ENCODE data around the gene ABCG5. TPM values are rescaled to one million over a fixed set of nuclear protein-coding genes. Genes with fewer than 3 reads are reported as not detected.

Gene ABCG5
- total RNA-seq, 2 donors from 2014 or later = not detected

GRCh38 chr2:43764086-43764705, 74.4 kb downstream of the ABCG5 start:
- H3K9me3 ChIP-seq = no peaks in the 10 kb centered on the region

GRCh38 chr2:43763091-43763490, 75.5 kb downstream of the ABCG5 start:
- Histone ChIP-seq H3K27me3 (no peaks in the 10 kb centered on the region), H3K27ac (no peak overlapping the region), H3K36me3 (no peaks in the 10 kb centered on the region), H3K4me3 (no peak overlapping the region), H3K9me3 (no peaks in the 10 kb centered on the region), H3K4me1 (peaks cover 0 to 6% of the 10 kb centered on the region in 2 donors)
- TF ChIP-seq CTCF (IDR thresholded peaks at IDR 0.05) = no peak
- DNase-seq (ENCODE audit: low spot score) = no peak

More at GRCh38 chr2:43764086-43764705, 74.4 kb downstream of the ABCG5 start:
- no peak overlapping the region for H3K27ac ChIP-seq
- no peak for TF ChIP-seq CTCF (IDR thresholded peaks at IDR 0.05)
- H3K4me3 ChIP-seq = no peak overlapping the region
- no peak for DNase-seq (ENCODE audit: low spot score)
- H3K4me1 ChIP-seq = peaks cover 0 to 3% of the 10 kb centered on the region in 2 donors
- H3K27me3 ChIP-seq = no peaks in the 10 kb centered on the region
- no peaks in the 10 kb centered on the region for H3K36me3 ChIP-seq

Other genes starting within 250 kb of the ABCG5 start
- 10 to 100 TPM; 14.5 to 16.1 TPM for gene THADA, start 242.8 kb downstream of the ABCG5 start, total RNA-seq
- 1 to 10 TPM; 4.7 to 4.8 TPM for gene PLEKHH2, start 201.6 kb downstream of the ABCG5 start, total RNA-seq
- 1 to 10 TPM in 1 of 2 donors, under 1 TPM in 1; 0.98 to 2.1 TPM for gene C1GALT1C1L, start 162.4 kb downstream of the ABCG5 start, total RNA-seq
- gene DYNC2LI1, start 64.8 kb downstream of the ABCG5 start, total RNA-seq = 10 to 100 TPM; 10.9 to 16.4 TPM
- gene ABCG8, start 132 bp upstream of the ABCG5 start, total RNA-seq = not detected
- 10 to 100 TPM; 39.2 to 75.6 TPM for gene LRPPRC, start 157.2 kb upstream of the ABCG5 start, total RNA-seq

Measured in right atrium auricular region (tissue), 2 donors.